A549 (cell line): Measurements from ENCODE around the gene PBX3. TPM values are rescaled to one million over a fixed set of nuclear protein-coding genes. Genes with fewer than 3 reads are reported as not detected.

Experiments
- ATAC-seq, 2 experiments: fragments of 200-7000 bp in 1 of 2; fragments of >200 bp in 1 of 2; cut with Nextera tagmentation in 1 of 2; cut with Tn5 transposase in 1 of 2; 3 replicates each; pipeline versions ENCODE4 v1.8.0 to v1.9.1; 2018 to 2020; ENCODE audit warnings: mild to moderate bottlenecking in 1 of 2, moderate library complexity in 1 of 2
- CTCF ChIA-PET: fragments of 300-600 bp; sonication (Branson Sonifier 250); formaldehyde crosslinking; extraction: SDS; loops from one replicate; lab custom pipeline; 2021; ENCODE audit warnings: antibody characterized with exemption, inconsistent platforms; lab: Yijun Ruan, JAX
- POLR2A ChIA-PET: fragments of 350-600 bp; formaldehyde crosslinking; extraction: SDS; loops from one replicate; lab custom pipeline; 2021; ENCODE audit warnings: antibody characterized with exemption, inconsistent platforms; lab: Yijun Ruan, JAX
- DNase-seq, 2 experiments: peaks; one replicate each; pipeline versions ENCODE4 v3.0.0 to v3.0.0-alpha.2; 2011 to 2016; ENCODE audit warnings: low read depth in 1 of 2, low spot score in 1 of 2
- FAIRE-seq: peaks from 2 replicates; lab custom pipeline; 2011; peaks lifted over from hg19 to GRCh38; lab: Jason Lieb, UNC
- H3K27ac ChIP-seq, 2 experiments: fragments of >200 bp; sonication (Bioruptor Twin); formaldehyde crosslinking; 3 replicates each; pipeline ENCODE4 v1.5.1; 2016 to 2017
- H3K4me1 ChIP-seq: fragments of >200 bp; sonication (Bioruptor Twin); formaldehyde crosslinking; 3 replicates; pipeline ENCODE4 v1.6.1; 2016
- H3K4me2 ChIP-seq: fragments of >200 bp; sonication (Bioruptor Twin); formaldehyde crosslinking; 3 replicates; pipeline ENCODE4 v1.6.1; 2016
- H3K4me3 ChIP-seq: fragments of >200 bp; sonication (Bioruptor Twin); formaldehyde crosslinking; 3 replicates; pipeline ENCODE4 v1.5.1; 2016
- H3K9me3 ChIP-seq: fragments of >200 bp; sonication (Bioruptor Twin); formaldehyde crosslinking; 3 replicates; pipeline ENCODE4 v1.6.1; 2016
- BHLHE40 ChIP-seq: IDR thresholded peaks from 2 replicates; pipeline ENCODE4 v1.6.1; 2012; ENCODE audit warnings: low read depth, low read length, inconsistent platforms
- CHD4 ChIP-seq: fragments of 200-600 bp; sonication (generic); IDR thresholded peaks from 2 replicates; pipeline ENCODE4 v1.6.1; 2016; ENCODE audit warnings: antibody characterized with exemption, mild to moderate bottlenecking, borderline replicate concordance
- ESRRA ChIP-seq: fragments of 150-350 bp; IDR thresholded peaks from 2 replicates; pipeline ENCODE4 v1.6.1; 2014; ENCODE audit warnings: mild to moderate bottlenecking, low read length, borderline replicate concordance
- NFE2L2 ChIP-seq: fragments of 150-350 bp; conservative IDR thresholded peaks from 2 replicates; pipeline ENCODE4 v1.6.1; 2014; ENCODE audit warnings: low read length
- NPAS2 ChIP-seq: fragments of 250-450 bp; sonication (Bioruptor Pico); IDR thresholded peaks from 2 replicates; pipeline ENCODE4 v1.8.0; 2022; ENCODE audit warnings: mild to moderate bottlenecking, moderate library complexity, borderline replicate concordance
- PHF8 ChIP-seq: fragments of 200-600 bp; sonication (generic); IDR thresholded peaks from 2 replicates; pipeline ENCODE4 v1.6.1; 2016; ENCODE audit warnings: low read depth, mild to moderate bottlenecking, antibody characterized with exemption, moderate library complexity, borderline replicate concordance
- SMC3 ChIP-seq: fragments of >200 bp; sonication (Bioruptor Twin); formaldehyde crosslinking; IDR thresholded peaks from 3 replicates; pipeline ENCODE4 v1.6.1; 2018; ENCODE audit warnings: inconsistent platforms
- TFCP2L1 ChIP-seq: fragments of 250-450 bp; sonication (Bioruptor Pico); IDR thresholded peaks from 2 replicates; pipeline ENCODE4 v1.5.0; 2021; ENCODE audit warnings: mild to moderate bottlenecking
- WGBS: methylation state at CpG from one replicate; pipeline ENCODE4 v1.1.6; 2017; ENCODE audit errors: missing lambda C conversion rate; 5-methylcytosine and 5-hydroxymethylcytosine counted together
- polyA plus RNA-seq, 4 experiments: library from polyadenylated mRNA; depleted of rRNA in 3 of 4; stranded (reverse); fragments of >200 nt; fragmentation: RNase III in 1 of 4; extraction: RNeasy Plus Mini Kit Qiagen cat#74134 plus additional on column Dnase treatment in 1 of 4; gene quantifications; 2 replicates in 3 of 4; 3 replicates in 1 of 4; pipeline ENCODE4 v1.2.3, GENCODE V29; 2011 to 2017
- TF ChIP-seq, protein P1 (sequence below): fragments of 150-350 bp; IDR thresholded peaks from 2 replicates; pipeline ENCODE4 v1.6.1; 2014; ENCODE audit warnings: low read depth, mild to moderate bottlenecking, low read length
- TF ChIP-seq, protein P2 (sequence below): IDR thresholded peaks from 2 replicates; pipeline ENCODE4 v1.6.1; 2012
- TF ChIP-seq, protein P3 (sequence below): fragments of >200 bp; sonication (Bioruptor Twin); formaldehyde crosslinking; IDR thresholded peaks from 3 replicates; pipeline ENCODE4 v1.6.1; 2016
- TF ChIP-seq, protein P4 (sequence below): fragments of 250-450 bp; sonication (Bioruptor Pico); IDR thresholded peaks from 2 replicates; pipeline ENCODE4 v1.5.0; 2020; ENCODE audit warnings: low read depth, mild to moderate bottlenecking, moderate library complexity
- TF ChIP-seq, protein P5 (sequence below): fragments of >200 bp; sonication (Bioruptor Twin); formaldehyde crosslinking; IDR thresholded peaks from 2 replicates; pipeline ENCODE4 v1.6.1; 2016
- TF ChIP-seq, protein P6 (sequence below): IDR thresholded peaks from 2 replicates; pipeline ENCODE4 v1.6.1; 2012

The PBX3 gene
- polyA plus RNA-seq, 2 of the 4 experiments (the other 2 are of a cell fraction), result 10.7 to 23.5 TPM

DNA sequence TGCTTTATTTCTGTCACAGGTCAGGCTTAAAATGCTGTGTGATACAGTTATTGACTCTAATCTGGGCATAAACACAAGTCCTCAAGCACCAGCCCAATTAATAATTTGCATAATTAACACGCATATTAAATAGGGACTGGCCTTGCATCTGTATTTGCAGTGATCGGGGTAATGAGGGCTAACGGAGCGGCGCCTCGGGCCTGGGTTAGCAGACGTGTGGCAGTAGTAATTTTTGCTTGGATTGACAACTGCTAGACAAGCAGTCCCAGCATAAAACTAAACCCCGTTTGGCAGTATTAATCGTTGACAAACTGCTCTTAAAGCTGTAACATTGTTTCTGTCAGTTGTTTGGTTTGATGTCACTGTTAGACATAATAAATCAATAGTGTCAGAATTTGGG is 109.2 kb downstream of the PBX3 start:
- no peaks in the 10 kb centered on the region for H3K9me3 ChIP-seq
- FAIRE-seq (no peak), DNase-seq (no peak), ATAC-seq (no peak)
- no peak overlapping the region for H3K4me2 ChIP-seq
- no peak overlapping the region for H3K4me3 ChIP-seq
- ChIA-PET CTCF (interaction anchor here (1.1 kb wide), 1 partner anchor 12 kb away, joined by 3 read pairs; no protein-coding TSS in a partner anchor), POLR2A (no interaction called here)
- H3K27ac ChIP-seq, result no peak overlapping the region
- TF ChIP-seq NPAS2 (CRISPR knock-in tag) (no peak), SMC3 (no peak)
- H3K4me1 ChIP-seq, result peaks cover 9% of the 10 kb centered on the region; the same call in 2 of the 3 replicates
- 85% methylated on average over 9 of the region's 9 CpGs for WGBS

DNA sequence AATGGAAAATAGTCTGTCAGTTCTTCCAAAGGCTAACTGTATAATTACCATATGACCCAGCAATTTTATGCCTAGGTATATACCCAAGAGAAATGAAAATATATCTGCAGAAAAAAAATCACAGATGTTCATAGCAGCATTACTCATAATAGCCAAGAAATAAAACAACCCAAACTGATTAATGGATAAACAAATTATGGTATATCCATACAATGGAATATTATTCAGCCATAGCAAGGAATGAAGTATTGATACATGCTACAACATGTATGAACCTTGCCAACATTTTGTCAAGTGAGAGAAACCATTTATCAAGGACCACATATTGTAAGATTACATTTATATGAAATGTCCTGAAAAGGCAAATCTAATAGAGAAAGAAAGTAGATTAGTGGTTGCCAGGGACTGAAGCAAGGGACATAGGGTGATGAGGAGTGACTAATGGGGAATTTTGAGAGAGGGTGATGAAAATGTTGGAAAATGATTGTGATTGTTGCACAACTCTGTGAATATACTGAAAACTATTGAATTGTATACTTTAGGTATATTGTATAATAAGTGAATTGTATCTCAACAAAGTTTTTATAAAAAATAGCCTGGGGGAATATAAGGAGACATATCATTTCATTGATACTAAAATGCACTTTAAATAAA is 114.4 kb downstream of the PBX3 start:
- no peak for FAIRE-seq
- TF ChIP-seq CHD4 (no peak), NPAS2 (CRISPR knock-in tag) (no peak), BHLHE40 (no peak), NFE2L2 (no peak), TFCP2L1 (CRISPR knock-in tag) (no peak)
- TF ChIP-seq, protein P1, sequence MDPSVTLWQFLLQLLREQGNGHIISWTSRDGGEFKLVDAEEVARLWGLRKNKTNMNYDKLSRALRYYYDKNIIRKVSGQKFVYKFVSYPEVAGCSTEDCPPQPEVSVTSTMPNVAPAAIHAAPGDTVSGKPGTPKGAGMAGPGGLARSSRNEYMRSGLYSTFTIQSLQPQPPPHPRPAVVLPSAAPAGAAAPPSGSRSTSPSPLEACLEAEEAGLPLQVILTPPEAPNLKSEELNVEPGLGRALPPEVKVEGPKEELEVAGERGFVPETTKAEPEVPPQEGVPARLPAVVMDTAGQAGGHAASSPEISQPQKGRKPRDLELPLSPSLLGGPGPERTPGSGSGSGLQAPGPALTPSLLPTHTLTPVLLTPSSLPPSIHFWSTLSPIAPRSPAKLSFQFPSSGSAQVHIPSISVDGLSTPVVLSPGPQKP, result no peak
- TF ChIP-seq, protein P2, sequence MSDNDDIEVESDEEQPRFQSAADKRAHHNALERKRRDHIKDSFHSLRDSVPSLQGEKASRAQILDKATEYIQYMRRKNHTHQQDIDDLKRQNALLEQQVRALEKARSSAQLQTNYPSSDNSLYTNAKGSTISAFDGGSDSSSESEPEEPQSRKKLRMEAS, result no peak
- TF ChIP-seq, protein P3, sequence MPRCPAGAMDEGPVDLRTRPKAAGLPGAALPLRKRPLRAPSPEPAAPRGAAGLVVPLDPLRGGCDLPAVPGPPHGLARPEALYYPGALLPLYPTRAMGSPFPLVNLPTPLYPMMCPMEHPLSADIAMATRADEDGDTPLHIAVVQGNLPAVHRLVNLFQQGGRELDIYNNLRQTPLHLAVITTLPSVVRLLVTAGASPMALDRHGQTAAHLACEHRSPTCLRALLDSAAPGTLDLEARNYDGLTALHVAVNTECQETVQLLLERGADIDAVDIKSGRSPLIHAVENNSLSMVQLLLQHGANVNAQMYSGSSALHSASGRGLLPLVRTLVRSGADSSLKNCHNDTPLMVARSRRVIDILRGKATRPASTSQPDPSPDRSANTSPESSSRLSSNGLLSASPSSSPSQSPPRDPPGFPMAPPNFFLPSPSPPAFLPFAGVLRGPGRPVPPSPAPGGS, result no peak
- TF ChIP-seq, protein P4, sequence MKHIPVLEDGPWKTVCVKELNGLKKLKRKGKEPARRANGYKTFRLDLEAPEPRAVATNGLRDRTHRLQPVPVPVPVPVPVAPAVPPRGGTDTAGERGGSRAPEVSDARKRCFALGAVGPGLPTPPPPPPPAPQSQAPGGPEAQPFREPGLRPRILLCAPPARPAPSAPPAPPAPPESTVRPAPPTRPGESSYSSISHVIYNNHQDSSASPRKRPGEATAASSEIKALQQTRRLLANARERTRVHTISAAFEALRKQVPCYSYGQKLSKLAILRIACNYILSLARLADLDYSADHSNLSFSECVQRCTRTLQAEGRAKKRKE (CRISPR knock-in tag), result no peak
- TF ChIP-seq, all 56 proteins: peak for 0
- ChIA-PET POLR2A (no interaction called here), CTCF (interaction anchor here (1.1 kb wide), 1 partner anchor 33 kb away, joined by 3 read pairs; no protein-coding TSS in a partner anchor)
- Histone ChIP-seq H3K9me3 (no peaks in the 10 kb centered on the region), H3K27ac (no peak overlapping the region), H3K4me1 (no peaks in the 10 kb centered on the region), H3K4me3 (no peak overlapping the region), H3K4me2 (no peak overlapping the region)
- DNase-seq (no peak), ATAC-seq (no peak)

DNA sequence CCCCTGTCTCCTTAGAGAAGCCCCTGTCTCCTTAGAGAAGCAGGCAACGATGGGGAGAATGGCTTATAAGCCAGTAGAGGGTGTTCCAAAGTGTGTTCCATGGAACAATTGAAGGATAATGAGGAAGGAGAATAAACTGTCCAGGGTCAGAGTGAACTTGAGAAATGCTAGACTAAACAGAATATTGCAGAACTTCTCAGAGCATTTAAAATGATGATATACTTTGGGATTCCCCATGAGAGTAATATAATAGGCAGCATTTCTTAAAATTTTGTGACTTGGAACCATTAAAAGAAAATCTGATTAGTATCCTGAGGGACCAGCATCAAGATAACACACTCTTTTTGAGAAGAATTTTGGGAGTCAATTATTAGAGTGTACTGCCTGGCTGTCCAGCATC is 116.8 kb downstream of the PBX3 start:
- H3K9me3 ChIP-seq, result no peaks in the 10 kb centered on the region
- 50% methylated on average over 1 of the region's 1 CpG for WGBS
- CTCF ChIA-PET, result interaction anchor here (0.5 kb wide), 1 partner anchor 86 kb away, joined by 4 read pairs; no protein-coding TSS in a partner anchor
- TF ChIP-seq, protein P5, sequence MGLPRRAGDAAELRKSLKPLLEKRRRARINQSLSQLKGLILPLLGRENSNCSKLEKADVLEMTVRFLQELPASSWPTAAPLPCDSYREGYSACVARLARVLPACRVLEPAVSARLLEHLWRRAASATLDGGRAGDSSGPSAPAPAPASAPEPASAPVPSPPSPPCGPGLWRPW, result no peak
- TF ChIP-seq, protein P6, sequence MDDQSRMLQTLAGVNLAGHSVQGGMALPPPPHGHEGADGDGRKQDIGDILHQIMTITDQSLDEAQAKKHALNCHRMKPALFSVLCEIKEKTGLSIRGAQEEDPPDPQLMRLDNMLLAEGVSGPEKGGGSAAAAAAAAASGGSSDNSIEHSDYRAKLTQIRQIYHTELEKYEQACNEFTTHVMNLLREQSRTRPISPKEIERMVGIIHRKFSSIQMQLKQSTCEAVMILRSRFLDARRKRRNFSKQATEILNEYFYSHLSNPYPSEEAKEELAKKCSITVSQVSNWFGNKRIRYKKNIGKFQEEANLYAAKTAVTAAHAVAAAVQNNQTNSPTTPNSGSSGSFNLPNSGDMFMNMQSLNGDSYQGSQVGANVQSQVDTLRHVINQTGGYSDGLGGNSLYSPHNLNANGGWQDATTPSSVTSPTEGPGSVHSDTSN, result no peak
- TF ChIP-seq PHF8 (no peak), ESRRA (no peak)
- TF ChIP-seq, protein P1, result no peak
- TF ChIP-seq, all 56 proteins: peak for 0
- no peak for ATAC-seq
- Histone ChIP-seq H3K4me2 (no peak overlapping the region), H3K4me1 (no peaks in the 10 kb centered on the region), H3K4me3 (no peak overlapping the region), H3K27ac (no peak overlapping the region)
- POLR2A ChIA-PET, result no interaction called here
- DNase-seq, result no peak
- FAIRE-seq, result no peak
